ENCODE measurements around the gene FBXL17. TPM values are rescaled to one million over a fixed set of nuclear protein-coding genes. Genes with fewer than 3 reads are reported as not detected.

Gene FBXL17
- total RNA-seq, 2 donors from 2014 or later = 24.8 to 58.2 TPM

DNA sequence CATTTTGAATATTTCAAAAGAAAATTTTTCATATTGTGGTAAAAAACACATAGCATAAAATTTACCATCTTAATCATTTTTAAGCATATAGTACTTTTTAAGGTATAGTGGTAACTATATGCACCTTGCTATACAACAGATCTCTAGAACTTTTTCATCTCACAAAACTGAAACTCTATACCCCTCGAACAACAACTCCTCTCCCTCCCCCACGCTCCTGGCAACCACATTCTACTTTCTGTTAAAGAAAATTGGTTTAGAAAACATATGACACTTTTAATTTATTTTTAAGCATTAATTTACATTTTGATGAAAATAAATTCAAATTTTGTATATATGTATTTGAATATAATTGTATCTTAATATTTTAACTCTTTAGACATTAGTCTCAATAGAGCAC is 563.9 kb downstream of the FBXL17 start:
- ATAC-seq (ENCODE audit: insufficient number of reproducible peaks, low FRiP score, low read depth) (no peak), DNase-seq (ENCODE audit: low spot score) (no peak)
- no peaks in the 10 kb centered on the region for H3K27me3 ChIP-seq (replicated peaks; ENCODE audit: insufficient read depth)
- no peak overlapping the region for H3K4me3 ChIP-seq
- no peak overlapping the region for H3K27ac ChIP-seq
- no peaks in the 10 kb centered on the region for H3K36me3 ChIP-seq
- no peaks in the 10 kb centered on the region for H3K4me1 ChIP-seq (ENCODE audit: control insufficient read depth in 1 of 2, low read depth in 2 of 2)
- no peaks in the 10 kb centered on the region for H3K9me3 ChIP-seq
- TF ChIP-seq, protein P1, sequence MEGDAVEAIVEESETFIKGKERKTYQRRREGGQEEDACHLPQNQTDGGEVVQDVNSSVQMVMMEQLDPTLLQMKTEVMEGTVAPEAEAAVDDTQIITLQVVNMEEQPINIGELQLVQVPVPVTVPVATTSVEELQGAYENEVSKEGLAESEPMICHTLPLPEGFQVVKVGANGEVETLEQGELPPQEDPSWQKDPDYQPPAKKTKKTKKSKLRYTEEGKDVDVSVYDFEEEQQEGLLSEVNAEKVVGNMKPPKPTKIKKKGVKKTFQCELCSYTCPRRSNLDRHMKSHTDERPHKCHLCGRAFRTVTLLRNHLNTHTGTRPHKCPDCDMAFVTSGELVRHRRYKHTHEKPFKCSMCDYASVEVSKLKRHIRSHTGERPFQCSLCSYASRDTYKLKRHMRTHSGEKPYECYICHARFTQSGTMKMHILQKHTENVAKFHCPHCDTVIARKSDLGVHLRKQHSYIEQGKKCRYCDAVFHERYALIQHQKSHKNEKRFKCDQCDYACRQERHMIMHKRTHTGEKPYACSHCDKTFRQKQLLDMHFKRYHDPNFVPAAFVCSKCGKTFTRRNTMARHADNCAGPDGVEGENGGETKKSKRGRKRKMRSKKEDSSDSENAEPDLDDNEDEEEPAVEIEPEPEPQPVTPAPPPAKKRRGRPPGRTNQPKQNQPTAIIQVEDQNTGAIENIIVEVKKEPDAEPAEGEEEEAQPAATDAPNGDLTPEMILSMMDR (IDR thresholded peaks at IDR 0.05) = no peak

DNA sequence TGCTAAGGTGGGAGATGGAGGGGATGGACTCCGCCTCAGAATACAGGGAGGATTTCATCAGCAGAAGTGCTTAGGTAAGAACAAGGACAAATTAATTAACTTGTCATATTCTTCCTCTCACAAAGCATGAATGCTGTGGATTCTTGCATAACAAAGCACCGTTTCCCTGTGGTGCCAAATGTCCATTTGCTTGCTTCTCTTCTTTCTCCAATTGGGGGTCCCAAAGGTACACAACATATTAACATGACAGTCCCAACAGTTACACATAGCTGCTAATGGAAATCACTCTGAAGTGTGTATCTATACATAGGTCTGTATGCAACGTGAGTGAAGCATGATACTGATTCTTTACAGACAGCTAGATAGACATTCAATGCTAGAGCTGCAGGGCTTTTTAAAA is 564.5 kb downstream of the FBXL17 start:
- no peak for DNase-seq (ENCODE audit: low spot score)
- H3K36me3 ChIP-seq = no peaks in the 10 kb centered on the region
- no peak for ATAC-seq (ENCODE audit: insufficient number of reproducible peaks, low FRiP score, low read depth)
- H3K27me3 ChIP-seq (replicated peaks; ENCODE audit: insufficient read depth) = no peaks in the 10 kb centered on the region
- H3K4me3 ChIP-seq = no peak overlapping the region
- H3K9me3 ChIP-seq = no peaks in the 10 kb centered on the region
- TF ChIP-seq, protein P1 (IDR thresholded peaks at IDR 0.05) = no peak
- H3K4me1 ChIP-seq (ENCODE audit: control insufficient read depth in 1 of 2, low read depth in 2 of 2) = no peaks in the 10 kb centered on the region
- no peak overlapping the region for H3K27ac ChIP-seq

DNA sequence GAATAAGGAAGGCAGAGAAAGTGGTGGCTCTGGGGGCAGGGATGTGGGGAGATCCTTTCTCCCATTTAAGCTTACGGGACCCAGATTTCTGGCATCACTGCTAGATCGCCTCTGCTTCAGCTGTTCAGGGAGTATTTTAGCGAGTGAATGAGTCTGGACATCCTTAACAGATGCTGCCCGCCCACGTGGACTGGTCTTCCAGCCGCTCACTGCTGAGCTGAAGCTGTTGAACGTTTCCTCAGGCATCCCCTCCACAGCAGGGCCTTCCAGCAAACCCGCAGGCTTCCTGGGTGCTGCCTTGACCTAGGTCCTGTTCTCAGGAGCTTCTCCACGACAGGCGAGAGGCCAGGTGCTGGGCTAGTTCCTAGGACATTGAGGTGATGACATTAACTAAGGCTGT is 566.8 kb downstream of the FBXL17 start:
- no peak for ATAC-seq (ENCODE audit: insufficient number of reproducible peaks, low FRiP score, low read depth)
- TF ChIP-seq, protein P1 (IDR thresholded peaks at IDR 0.05) = no peak
- H3K36me3 ChIP-seq = no peaks in the 10 kb centered on the region
- no peaks in the 10 kb centered on the region for H3K9me3 ChIP-seq
- DNase-seq (ENCODE audit: low spot score) = no peak
- H3K4me1 ChIP-seq (ENCODE audit: control insufficient read depth in 1 of 2, low read depth in 2 of 2) = no peaks in the 10 kb centered on the region
- no peak overlapping the region for H3K27ac ChIP-seq
- no peaks in the 10 kb centered on the region for H3K27me3 ChIP-seq (replicated peaks; ENCODE audit: insufficient read depth)
- H3K4me3 ChIP-seq = no peak overlapping the region

DNA sequence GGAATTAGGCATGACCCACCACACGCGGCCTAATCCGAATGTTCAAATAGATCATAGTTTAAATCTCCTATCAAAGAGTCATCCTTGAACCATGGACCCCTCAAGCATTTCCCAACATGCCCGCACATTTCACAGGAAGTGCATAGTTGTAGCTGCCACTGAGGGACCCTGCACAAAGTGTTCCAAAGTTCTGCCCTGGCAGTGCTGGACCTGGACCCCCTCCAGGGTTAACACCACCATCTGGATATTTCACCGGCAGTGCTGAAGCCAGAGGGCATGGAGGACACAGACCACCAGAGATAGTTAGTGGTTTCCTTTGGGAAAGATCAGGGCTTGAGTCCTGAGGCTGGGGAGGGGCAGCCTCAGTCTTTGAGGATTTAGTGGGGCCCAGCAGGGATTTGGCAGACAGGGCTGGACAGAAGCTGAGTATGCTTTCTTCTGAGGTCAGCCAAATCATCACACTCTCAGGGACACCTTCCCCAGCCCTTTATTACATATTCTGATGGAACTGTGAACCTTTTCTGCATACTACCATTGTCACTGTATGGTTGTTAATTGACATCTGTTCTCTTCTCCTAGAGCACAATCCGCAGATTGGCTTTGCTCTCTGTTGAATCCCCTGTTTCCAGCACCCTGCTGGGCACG is 567.6 kb downstream of the FBXL17 start:
- Histone ChIP-seq H3K9me3 (no peaks in the 10 kb centered on the region), H3K27ac (no peak overlapping the region), H3K4me1 (ENCODE audit: control insufficient read depth in 1 of 2, low read depth in 2 of 2) (no peaks in the 10 kb centered on the region), H3K4me3 (no peak overlapping the region), H3K36me3 (no peaks in the 10 kb centered on the region), H3K27me3 (replicated peaks; ENCODE audit: insufficient read depth) (no peaks in the 10 kb centered on the region)
- no peak for DNase-seq (ENCODE audit: low spot score)
- TF ChIP-seq, protein P1 (IDR thresholded peaks at IDR 0.05) = no peak
- no peak for ATAC-seq (ENCODE audit: insufficient number of reproducible peaks, low FRiP score, low read depth)

DNA sequence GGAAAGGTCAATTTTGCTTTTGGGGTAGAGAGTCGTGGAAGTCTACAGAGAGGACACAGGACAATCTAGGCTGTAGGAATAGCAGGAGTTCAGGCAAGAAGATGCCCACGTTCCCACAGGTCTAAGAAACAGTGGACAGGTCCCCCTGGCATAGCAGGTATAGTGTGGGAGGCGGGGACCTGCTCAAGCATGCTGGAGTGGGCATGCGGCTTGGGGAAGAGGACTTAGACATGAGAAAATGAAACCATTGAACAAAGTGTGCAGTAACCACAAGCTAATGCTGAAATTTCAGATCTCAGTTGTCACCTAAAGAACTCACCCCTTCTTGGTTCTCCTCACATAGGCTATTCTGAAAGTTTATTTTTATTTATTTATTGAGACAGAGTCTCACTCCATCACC is 568.3 kb downstream of the FBXL17 start:
- H3K27ac ChIP-seq = no peak overlapping the region
- no peak for ATAC-seq (ENCODE audit: insufficient number of reproducible peaks, low FRiP score, low read depth)
- TF ChIP-seq, protein P1 (IDR thresholded peaks at IDR 0.05) = no peak
- no peaks in the 10 kb centered on the region for H3K27me3 ChIP-seq (replicated peaks; ENCODE audit: insufficient read depth)
- no peak overlapping the region for H3K4me3 ChIP-seq
- H3K9me3 ChIP-seq = no peaks in the 10 kb centered on the region
- no peaks in the 10 kb centered on the region for H3K4me1 ChIP-seq (ENCODE audit: control insufficient read depth in 1 of 2, low read depth in 2 of 2)
- no peaks in the 10 kb centered on the region for H3K36me3 ChIP-seq
- no peak for DNase-seq (ENCODE audit: low spot score)
